Activated CD8-positive, alpha-beta T cell treated with anti-CD3 and anti-CD28 coated beads for 36 hours (primary cell): Measurements from ENCODE around the gene NFS1. TPM values are rescaled to one million over a fixed set of nuclear protein-coding genes. Genes with fewer than 3 reads are reported as not detected.
"Not testable (repeated sequence)": the region's sequence is repeated elsewhere in the genome, so short reads cannot be mapped to it uniquely, and the experiment has no call there.

ENCODE experiments used
- ATAC-seq: fragments of 200-7000 bp; cut with Tn5 transposase; one replicate; pipeline ENCODE4 v1.10.0; 2021; ENCODE audit warnings: mild to moderate bottlenecking, moderate library complexity
- CTCF ChIA-PET: fragments of 350-600 bp; sonication (Branson Sonifier 250); formaldehyde crosslinking; loops from one replicate; lab custom pipeline; 2021; ENCODE audit warnings: antibody characterized with exemption; lab: Charles Lee
- POLR2A ChIA-PET: fragments of 350-600 bp; sonication (Branson Sonifier 250); formaldehyde crosslinking; loops from one replicate; lab custom pipeline; 2021; ENCODE audit warnings: antibody characterized with exemption; lab: Charles Lee
- DNase-seq: peaks from one replicate; pipeline ENCODE4 v3.0.0-alpha.2; 2020
- H3K27ac Mint-ChIP-seq: one replicate; pipeline ENCODE4 v1.8.0; 2021; ENCODE audit warnings: mild to moderate bottlenecking, mixed read lengths
- H3K27me3 Mint-ChIP-seq: one replicate; pipeline ENCODE4 v1.8.0; 2021; ENCODE audit warnings: mixed read lengths
- H3K36me3 Mint-ChIP-seq: one replicate; pipeline ENCODE4 v1.8.0; 2021; ENCODE audit warnings: low read depth, mixed read lengths
- H3K4me1 Mint-ChIP-seq: one replicate; pipeline ENCODE4 v1.8.0; 2021; ENCODE audit warnings: low read depth, mixed read lengths
- H3K4me3 Mint-ChIP-seq: one replicate; pipeline ENCODE4 v1.8.0; 2021; ENCODE audit warnings: mild to moderate bottlenecking, moderate library complexity, mixed read lengths
- H3K9me3 Mint-ChIP-seq: one replicate; pipeline ENCODE4 v1.8.0; 2021; ENCODE audit warnings: mixed read lengths
- intact Hi-C: fragments of 100-400 bp; cut with micrococcal nuclease; formaldehyde crosslinking; loops from one replicate; pipeline ENCODE4 v1.10.0; 2022
- total RNA-seq, 2 experiments: library from RNA; stranded (reverse); gene quantifications; one replicate each; pipeline ENCODE4 v1.2.3, GENCODE V29; 2021
- TF ChIP-seq, protein P1 (sequence below): fragments of 200-600 bp; IDR thresholded peaks from one replicate; pipeline ENCODE4 v1.8.0; 2022; ENCODE audit warnings: antibody characterized with exemption, mild to moderate bottlenecking

The NFS1 gene
- total RNA-seq, 2 experiments from 2014 or later, result 39.7 to 40.8 TPM

DNA sequence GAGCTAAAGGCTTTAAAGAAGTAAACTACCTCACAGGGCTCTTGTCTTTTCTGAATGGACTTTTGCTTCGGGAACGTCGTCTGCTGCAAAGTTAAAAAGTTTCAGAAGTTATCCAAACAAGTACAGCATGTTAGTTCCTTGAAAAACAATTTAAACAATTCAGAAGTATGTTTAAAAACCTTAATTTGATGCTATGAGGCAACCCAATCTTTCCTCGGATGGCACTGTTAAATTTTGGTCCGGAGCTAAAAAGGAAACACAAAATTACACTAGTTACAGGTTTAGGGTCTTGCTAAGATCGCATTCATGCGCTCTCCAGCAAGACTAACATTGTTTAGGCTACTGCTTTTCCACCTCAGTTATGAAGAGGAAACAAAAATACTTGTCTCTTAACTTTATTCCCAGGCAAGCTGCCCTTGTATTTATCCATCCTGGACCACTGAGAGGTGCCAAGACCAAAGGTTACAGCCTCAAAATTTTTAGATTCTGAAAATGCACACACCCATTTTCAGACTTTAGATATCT is 30.2 kb upstream of the NFS1 start:
- DNase-seq (no peak), ATAC-seq (no peak)
- Mint-ChIP-seq H3K9me3 (no peaks in the 10 kb centered on the region), H3K4me1 (peaks cover 53% of the 10 kb centered on the region), H3K36me3 (peaks cover 76% of the 10 kb centered on the region), H3K27me3 (no peaks in the 10 kb centered on the region), H3K27ac (peak overlapping the region; percentile 3), H3K4me3 (no peak overlapping the region)
- POLR2A ChIA-PET, result interaction anchor here (1.0 to 36.9 kb wide), 4 partner anchors 2 to 157 kb away, joined by 3 to 1214 read pairs (median 608); partner anchors contain the start of genes NFS1, RBM39 and ROMO1
- TF ChIP-seq, protein P1, sequence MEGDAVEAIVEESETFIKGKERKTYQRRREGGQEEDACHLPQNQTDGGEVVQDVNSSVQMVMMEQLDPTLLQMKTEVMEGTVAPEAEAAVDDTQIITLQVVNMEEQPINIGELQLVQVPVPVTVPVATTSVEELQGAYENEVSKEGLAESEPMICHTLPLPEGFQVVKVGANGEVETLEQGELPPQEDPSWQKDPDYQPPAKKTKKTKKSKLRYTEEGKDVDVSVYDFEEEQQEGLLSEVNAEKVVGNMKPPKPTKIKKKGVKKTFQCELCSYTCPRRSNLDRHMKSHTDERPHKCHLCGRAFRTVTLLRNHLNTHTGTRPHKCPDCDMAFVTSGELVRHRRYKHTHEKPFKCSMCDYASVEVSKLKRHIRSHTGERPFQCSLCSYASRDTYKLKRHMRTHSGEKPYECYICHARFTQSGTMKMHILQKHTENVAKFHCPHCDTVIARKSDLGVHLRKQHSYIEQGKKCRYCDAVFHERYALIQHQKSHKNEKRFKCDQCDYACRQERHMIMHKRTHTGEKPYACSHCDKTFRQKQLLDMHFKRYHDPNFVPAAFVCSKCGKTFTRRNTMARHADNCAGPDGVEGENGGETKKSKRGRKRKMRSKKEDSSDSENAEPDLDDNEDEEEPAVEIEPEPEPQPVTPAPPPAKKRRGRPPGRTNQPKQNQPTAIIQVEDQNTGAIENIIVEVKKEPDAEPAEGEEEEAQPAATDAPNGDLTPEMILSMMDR, result no peak
- intact Hi-C loops, result no loop called here
- CTCF ChIA-PET, result interaction anchor here (1.6 to 3.3 kb wide), 2 partner anchors 10 to 13 kb away, joined by 7 to 11 read pairs; partner anchors contain the start of gene RBM39

DNA sequence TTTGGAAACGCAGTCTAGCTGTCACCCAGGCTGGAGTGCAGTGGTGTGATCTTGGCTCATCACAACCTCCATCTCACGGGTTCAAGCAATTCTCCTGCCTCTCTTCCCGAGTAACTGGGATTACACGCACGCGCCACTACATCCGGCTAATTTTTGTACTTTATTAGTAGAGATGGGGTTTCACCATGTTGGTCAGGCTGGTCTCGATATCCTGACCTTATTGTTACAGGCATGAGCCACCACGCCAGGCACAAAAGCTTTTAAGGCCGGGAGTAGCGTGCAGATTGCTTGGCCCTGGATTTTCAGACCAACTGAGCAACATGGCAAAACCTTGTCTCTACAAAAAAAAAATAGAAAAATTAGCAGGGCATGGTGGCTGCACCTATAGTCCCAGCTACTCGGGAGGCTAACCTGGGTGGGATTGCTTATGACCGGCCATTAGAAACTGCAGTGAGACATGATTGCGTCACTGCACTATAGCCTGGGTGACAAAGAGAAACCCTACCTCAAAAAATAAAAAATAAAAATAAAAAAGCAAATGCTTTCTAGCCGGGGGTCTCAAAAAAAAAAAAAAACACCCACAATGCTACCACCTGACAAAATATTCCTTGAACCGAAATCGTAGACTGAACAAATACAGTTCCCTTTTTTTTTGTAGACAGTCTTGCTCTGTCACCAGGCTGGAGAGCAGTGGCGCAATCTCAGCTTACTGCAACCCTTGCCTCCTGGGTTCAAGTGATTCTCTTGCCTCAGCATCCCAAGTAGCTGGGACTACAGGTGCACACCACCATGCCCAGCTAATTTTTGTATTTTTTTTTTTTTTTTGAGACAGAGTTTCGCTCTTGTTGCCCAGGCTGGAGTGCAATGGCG is 27.9 kb upstream of the NFS1 start:
- Mint-ChIP-seq H3K27me3 (no peaks in the 10 kb centered on the region), H3K36me3 (peaks cover 74% of the 10 kb centered on the region), H3K27ac (peak overlapping the region; percentile 57), H3K4me3 (no peak overlapping the region), H3K4me1 (peaks cover 45% of the 10 kb centered on the region), H3K9me3 (no peaks in the 10 kb centered on the region)
- TF ChIP-seq, protein P1, result no peak
- intact Hi-C loops, result no loop called here
- no peak for DNase-seq
- POLR2A ChIA-PET, result interaction anchor here (1.6 to 36.9 kb wide), 3 partner anchors 0 to 43 kb away, joined by 4 to 1214 read pairs (median 1214); partner anchors contain the start of genes NFS1, RBM39 and ROMO1
- CTCF ChIA-PET, result interaction anchor here (0.5 kb wide), 1 partner anchor 50 kb away, joined by 3 read pairs; no protein-coding TSS in a partner anchor
- no peak for ATAC-seq

DNA sequence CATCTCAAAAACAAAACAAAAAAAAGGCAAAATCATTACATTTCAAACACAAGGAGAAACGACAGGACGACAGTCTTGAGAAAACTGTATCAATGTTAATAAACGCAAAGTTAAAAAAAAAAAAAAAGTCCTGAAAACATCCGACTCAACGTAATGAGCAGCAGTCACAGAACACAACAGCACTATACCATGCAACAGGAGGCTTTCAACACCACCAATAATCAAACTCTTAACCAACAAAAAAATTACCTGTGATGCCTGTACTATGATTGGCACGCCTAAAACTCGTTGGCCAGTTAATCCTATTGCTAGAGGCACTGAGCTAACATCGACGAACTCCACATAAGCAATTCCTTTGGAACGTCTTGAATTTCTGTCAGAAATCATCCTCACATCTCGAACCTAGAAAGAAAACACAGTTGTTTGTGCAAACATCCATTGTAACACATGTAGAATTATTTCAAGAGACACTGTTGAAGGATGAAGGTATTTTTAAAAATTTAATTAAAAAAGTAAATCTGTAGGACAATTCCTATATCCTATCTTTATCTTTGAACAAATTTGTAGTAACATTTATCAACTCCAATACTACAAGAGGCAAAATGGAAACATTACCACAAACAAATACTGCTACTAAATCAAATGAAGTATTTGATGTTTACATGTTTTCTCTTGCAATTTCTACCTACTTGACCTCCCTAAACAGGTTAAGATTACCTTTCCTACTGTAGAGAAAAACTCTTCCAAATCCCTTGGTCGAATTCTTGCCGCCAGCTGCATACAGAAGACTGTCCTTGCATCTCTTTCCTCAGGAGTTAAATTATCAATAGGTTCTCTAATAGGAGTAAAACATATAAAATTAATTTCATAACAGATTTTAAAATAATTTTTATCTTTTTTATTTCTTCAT is 25.4 kb upstream of the NFS1 start:
- Mint-ChIP-seq H3K9me3 (no peaks in the 10 kb centered on the region), H3K4me1 (peaks cover 41% of the 10 kb centered on the region), H3K27ac (peak overlapping the region; percentile 52), H3K36me3 (peaks cover 77% of the 10 kb centered on the region), H3K27me3 (no peaks in the 10 kb centered on the region), H3K4me3 (no peak overlapping the region)
- POLR2A ChIA-PET, result interaction anchor here (35.7 to 36.9 kb wide), 2 partner anchors 2 to 9 kb away, joined by 1214 read pairs; partner anchors contain the start of genes NFS1, RBM39 and ROMO1
- CTCF ChIA-PET, result interaction anchor here (1.0 to 1.4 kb wide), 2 partner anchors 11 to 22 kb away, joined by 3 to 4 read pairs; no protein-coding TSS in a partner anchor
- no peak for DNase-seq
- TF ChIP-seq, protein P1, result no peak
- intact Hi-C loops, result no loop called here
- ATAC-seq, result no peak

DNA sequence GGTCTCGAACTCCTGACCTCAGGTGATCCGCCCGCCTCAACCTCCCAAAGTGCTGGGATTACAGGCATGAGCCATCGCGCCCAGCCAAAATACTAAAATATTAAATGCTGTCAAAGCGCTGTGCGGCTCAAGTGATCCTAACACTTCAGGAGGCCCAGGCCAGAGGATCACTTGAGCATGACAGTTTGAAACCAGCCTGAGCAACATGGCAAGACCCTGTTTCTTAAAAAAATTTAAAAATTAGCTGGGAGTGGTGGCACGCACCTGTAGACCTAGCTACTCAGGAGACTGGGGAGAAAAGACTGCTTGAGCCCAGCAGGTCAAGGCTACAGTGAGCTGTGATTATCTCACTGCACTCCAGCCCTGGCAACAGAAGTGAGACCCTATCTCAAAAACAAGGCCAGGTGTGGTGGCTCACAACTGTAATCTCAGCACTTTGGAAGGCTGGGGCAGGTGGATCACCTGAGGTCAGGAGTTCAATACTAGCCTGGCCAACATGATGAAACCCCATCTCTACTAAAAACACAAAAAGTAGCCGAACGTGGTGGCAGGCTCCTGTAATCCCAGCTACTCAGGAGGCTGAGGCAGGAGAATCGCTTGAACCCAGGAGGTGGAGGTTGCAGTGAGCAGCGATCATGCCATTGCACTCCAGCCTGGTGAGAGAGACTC is 24.6 kb upstream of the NFS1 start:
- POLR2A ChIA-PET, result interaction anchor here (1.1 to 36.9 kb wide), 3 partner anchors 3 to 87 kb away, joined by 3 to 1214 read pairs (median 1214); partner anchors contain the start of genes NFS1, RBM39 and ROMO1
- ATAC-seq, H3K27me3 Mint-ChIP-seq, intact Hi-C loops, H3K4me3 Mint-ChIP-seq, DNase-seq, H3K9me3 Mint-ChIP-seq: not testable (repeated sequence)
- H3K36me3 Mint-ChIP-seq, result peaks cover 76% of the 10 kb centered on the region
- peak overlapping the region; percentile 52 for H3K27ac Mint-ChIP-seq
- H3K4me1 Mint-ChIP-seq, result peaks cover 43% of the 10 kb centered on the region
- CTCF ChIA-PET, result interaction anchor here (1.0 to 1.4 kb wide), 2 partner anchors 10 to 21 kb away, joined by 3 to 4 read pairs; no protein-coding TSS in a partner anchor

DNA sequence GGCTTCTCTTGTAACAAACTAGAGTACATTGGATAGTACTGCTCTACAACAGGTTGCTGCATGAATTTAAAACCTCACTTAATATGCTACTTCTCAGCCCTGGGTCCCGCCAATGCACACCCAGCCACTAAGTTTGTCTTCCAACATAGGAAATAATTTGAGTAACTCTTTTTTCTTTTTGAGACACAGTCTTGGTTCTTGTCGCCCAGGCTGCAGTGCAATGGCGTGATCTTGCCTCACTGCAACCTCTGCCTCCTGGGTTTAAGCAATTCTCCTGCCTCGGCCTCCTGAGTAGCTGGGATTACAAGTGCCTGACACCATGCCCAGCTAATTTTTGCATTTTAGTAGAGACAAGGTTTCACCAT is 24.1 kb upstream of the NFS1 start:
- POLR2A ChIA-PET, result interaction anchor here (1.1 to 36.9 kb wide), 3 partner anchors 4 to 87 kb away, joined by 3 to 1214 read pairs (median 1214); partner anchors contain the start of genes NFS1, RBM39 and ROMO1
- CTCF ChIA-PET, result interaction anchor here (1.0 kb wide), 1 partner anchor 10 kb away, joined by 3 read pairs; no protein-coding TSS in a partner anchor
- ATAC-seq, H3K4me3 Mint-ChIP-seq, intact Hi-C loops, H3K9me3 Mint-ChIP-seq, H3K27me3 Mint-ChIP-seq, DNase-seq: not testable (repeated sequence)
- peak overlapping the region; percentile 63 for H3K27ac Mint-ChIP-seq
- peaks cover 74% of the 10 kb centered on the region for H3K36me3 Mint-ChIP-seq
- H3K4me1 Mint-ChIP-seq, result peaks cover 43% of the 10 kb centered on the region
